Measurements from ENCODE around the gene CLK2. TPM values are rescaled to one million over a fixed set of nuclear protein-coding genes. Genes with fewer than 3 reads are reported as not detected.
"Not testable (repeated sequence)": the region's sequence is repeated elsewhere in the genome, so short reads cannot be mapped to it uniquely, and the experiment has no call there.

The CLK2 gene
- total and polyA plus RNA-seq, 5 donors: 19.4 to 26.2 (median 21.8) TPM

DNA sequence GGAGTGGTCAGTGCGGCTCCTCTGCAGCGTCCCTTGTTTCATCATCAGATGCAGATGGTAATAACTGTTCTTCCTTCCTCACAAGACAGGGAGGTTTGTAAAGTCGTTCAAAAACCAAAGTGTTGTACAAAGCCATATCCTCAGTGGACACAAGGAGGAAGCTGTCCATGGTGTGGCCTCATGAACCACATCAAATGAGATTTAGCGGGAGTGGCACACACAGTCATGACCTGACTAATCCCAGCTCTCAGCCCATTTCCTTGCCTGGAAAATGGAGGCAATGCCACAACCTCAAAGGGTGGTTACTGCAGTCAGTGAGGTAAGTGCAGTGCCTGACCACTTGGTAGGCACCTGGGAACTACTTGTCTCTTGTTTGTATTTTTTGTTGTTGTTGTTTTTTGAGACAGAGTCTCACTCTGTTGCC is 31.5 kb downstream of the CLK2 start:
- no peaks in the 10 kb centered on the region for H3K27me3 ChIP-seq (ENCODE audit: control insufficient read depth, insufficient read depth)
- ATAC-seq (no peak), DNase-seq (no peak)
- H3K9me3 ChIP-seq (ENCODE audit: control insufficient read depth, low read length): no peaks in the 10 kb centered on the region
- 64% methylated on average over 4 of the region's 4 CpGs for WGBS
- H3K4me1 ChIP-seq (ENCODE audit: control insufficient read depth, insufficient read depth, low read length): peaks cover 3% of the 10 kb centered on the region
- intact Hi-C loops (cut with DNase I): no loop called here
- no peak overlapping the region for H3K27ac ChIP-seq (ENCODE audit: low read length)
- no peak overlapping the region for H3K4me3 ChIP-seq (ENCODE audit: low read length)

DNA sequence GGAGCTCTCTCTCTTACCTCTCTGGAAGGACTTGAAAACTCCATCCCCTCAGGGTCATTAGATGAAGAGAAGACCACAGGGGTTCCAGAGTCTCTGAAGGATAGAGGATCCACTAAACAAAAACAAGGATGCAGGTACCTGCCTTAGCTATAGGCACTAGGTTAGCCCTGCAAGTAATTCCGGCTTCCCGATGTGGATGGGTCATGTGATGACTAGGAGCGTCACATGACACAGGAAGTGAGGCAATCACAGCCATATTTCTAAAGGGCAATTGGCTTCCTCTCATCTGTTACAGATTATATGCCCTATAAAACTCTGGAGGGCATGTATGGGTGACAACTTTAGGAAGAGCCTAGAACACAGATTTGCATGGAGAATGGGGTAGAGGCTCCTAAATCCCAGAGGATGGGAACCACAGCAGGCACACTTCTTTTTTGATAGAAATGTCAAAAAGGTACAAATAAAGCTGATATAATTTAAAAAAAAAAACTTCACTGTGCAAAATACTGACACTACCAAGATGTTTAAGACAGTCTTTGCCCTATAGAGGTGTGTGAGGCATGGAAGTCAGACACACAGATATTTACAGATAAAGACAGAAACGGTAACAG is 32.1 kb downstream of the CLK2 start:
- peak; percentile 34 to 35 for ATAC-seq
- H3K27ac ChIP-seq (ENCODE audit: low read length): no peak overlapping the region
- 21% methylated on average over 4 of the region's 4 CpGs for WGBS
- no peaks in the 10 kb centered on the region for H3K9me3 ChIP-seq (ENCODE audit: control insufficient read depth, low read length)
- H3K27me3 ChIP-seq (ENCODE audit: control insufficient read depth, insufficient read depth): no peaks in the 10 kb centered on the region
- intact Hi-C loops (cut with DNase I): no loop called here
- peak in 2 of 3 donors; percentile 54 to 70 for DNase-seq
- H3K4me1 ChIP-seq (ENCODE audit: control insufficient read depth, insufficient read depth, low read length): peaks cover 3% of the 10 kb centered on the region
- H3K4me3 ChIP-seq (ENCODE audit: low read length): peak overlapping the region; percentile 45

DNA sequence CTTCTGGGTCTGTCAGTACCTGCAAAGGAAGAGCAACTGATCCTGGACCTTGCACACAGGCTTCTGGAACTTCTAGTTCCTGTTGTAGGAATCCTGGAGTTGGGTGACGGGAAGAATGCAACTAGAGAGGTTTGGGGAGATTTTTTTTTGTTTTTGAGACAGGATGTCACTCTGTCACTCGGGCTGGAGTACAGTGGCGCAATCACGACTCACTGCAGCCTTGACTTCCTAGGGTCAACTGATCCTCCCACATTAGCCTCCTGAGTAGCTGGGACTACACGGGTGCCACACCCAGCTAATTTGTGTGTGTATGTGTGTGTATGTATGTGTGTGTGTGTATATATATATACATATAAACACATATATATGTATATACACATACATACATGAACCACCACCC is 36.9 kb downstream of the CLK2 start:
- ATAC-seq (no peak), DNase-seq (no peak)
- Histone ChIP-seq H3K9me3 (ENCODE audit: control insufficient read depth, low read length) (no peaks in the 10 kb centered on the region), H3K4me1 (ENCODE audit: control insufficient read depth, insufficient read depth, low read length) (peaks cover 3% of the 10 kb centered on the region), H3K27me3 (ENCODE audit: control insufficient read depth, insufficient read depth) (no peaks in the 10 kb centered on the region), H3K4me3 (ENCODE audit: low read length) (no peak overlapping the region), H3K27ac (ENCODE audit: low read length) (no peak overlapping the region)
- intact Hi-C loops (cut with DNase I): no loop called here
- WGBS: 71% methylated on average over 5 of the region's 5 CpGs

DNA sequence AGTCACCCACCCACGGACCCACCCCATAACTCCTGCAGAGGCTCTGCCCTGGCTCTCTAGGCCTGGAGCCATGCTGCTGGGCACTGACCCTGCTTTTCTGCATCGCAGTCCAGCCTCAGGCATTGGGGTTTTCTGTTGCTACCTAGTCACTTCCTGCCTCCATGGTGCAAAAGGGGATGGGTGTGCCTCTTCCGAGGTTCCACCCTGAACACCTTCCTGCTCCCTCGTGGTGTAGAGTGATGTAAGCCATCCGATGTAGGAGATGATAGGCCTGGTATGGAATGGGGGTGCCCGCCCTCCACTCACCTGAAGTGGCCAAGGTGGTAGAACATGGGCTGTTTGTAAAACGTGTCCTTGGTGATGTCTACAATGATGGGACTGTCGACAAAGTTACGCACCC is 37.9 kb downstream of the CLK2 start:
- H3K27ac ChIP-seq (ENCODE audit: low read length); ATAC-seq; H3K4me3 ChIP-seq (ENCODE audit: low read length); DNase-seq; H3K27me3 ChIP-seq (ENCODE audit: control insufficient read depth, insufficient read depth); intact Hi-C loops (cut with DNase I); H3K9me3 ChIP-seq (ENCODE audit: control insufficient read depth, low read length); H3K4me1 ChIP-seq (ENCODE audit: control insufficient read depth, insufficient read depth, low read length): not testable (repeated sequence)
- 79% methylated on average over 9 of the region's 9 CpGs for WGBS

DNA sequence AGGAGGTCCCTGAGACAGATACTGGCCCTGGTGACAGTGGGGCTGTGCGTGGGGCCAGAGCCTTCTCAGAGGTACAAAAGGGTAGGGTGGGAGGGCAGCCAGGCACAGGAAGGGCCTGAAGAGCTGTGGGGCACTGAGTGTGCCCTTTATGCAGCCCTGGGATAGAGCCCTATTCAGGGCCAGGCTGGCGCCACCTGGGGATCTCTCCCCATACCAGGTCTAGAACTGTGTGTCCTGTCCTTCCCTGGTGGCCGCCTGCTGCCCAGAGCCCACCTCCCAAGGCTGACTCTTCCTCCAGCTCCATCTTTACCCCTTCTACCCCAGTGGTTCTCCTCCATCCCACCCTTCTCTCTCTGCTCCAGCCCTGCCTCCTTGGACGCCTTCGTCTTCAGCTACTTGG is 39.8 kb downstream of the CLK2 start:
- H3K4me1 ChIP-seq (ENCODE audit: control insufficient read depth, insufficient read depth, low read length); H3K27me3 ChIP-seq (ENCODE audit: control insufficient read depth, insufficient read depth); DNase-seq; H3K27ac ChIP-seq (ENCODE audit: low read length); intact Hi-C loops (cut with DNase I); H3K4me3 ChIP-seq (ENCODE audit: low read length); H3K9me3 ChIP-seq (ENCODE audit: control insufficient read depth, low read length): not testable (repeated sequence)
- 91% methylated on average over 2 of the region's 5 CpGs for WGBS
- peak in 1 of 2 donors; percentile 1 for ATAC-seq

DNA sequence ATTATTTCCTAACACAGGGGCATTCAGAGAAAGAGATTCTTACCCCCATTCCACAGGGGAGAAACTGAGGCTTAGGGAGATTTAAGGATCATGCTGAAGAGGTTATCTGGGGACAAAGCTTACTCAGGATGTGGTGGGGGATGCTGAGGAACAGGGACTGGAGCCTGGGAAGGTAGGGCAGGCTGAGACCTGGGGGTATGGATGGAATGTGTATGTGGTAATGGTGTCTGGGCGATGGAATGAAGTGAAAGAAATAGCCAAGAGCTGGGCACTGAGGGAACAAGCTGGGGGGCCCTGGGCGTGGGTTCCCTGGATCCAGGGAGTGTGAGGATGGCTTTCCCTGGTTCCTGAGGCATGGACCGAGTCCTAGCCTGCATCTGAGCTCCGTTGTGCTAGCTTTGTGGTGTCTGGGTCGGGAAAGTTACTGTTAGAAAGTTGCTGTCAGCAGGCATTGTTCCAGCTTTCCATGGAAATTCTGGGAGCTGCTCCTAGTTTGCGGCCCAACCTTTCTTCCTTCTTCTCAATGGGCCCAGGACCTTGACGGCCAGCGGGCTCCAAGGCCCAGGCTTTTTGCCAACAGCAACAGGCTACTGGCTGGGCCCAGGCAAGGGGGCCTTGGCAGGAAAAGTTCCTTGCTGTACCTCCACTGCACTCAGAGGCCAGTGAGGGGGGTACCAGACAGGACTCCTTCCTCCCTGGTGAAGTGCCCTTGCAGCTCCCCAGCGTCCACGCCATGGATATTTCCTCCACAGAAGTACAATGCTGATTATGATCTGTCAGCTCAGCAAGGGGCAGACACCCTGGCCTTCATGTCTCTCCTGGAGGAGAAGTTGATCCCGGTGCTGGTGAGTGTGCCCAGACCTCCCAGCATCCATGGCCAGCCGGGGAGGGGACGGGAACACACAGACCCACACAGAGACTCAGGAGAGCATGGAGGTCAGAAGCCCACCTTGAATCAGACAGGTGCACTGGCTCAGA is 41.0 kb downstream of the CLK2 start:
- ATAC-seq (peak; percentile 42 to 62), DNase-seq (peak; percentile 77 to 90 (median 87))
- peak overlapping the region; percentile 44 for H3K27ac ChIP-seq (ENCODE audit: low read length)
- H3K4me1 ChIP-seq (ENCODE audit: control insufficient read depth, insufficient read depth, low read length); intact Hi-C loops (cut with DNase I); H3K27me3 ChIP-seq (ENCODE audit: control insufficient read depth, insufficient read depth); H3K9me3 ChIP-seq (ENCODE audit: control insufficient read depth, low read length); H3K4me3 ChIP-seq (ENCODE audit: low read length): not testable (repeated sequence)
- WGBS: 50% methylated on average over 13 of the region's 13 CpGs

DNA sequence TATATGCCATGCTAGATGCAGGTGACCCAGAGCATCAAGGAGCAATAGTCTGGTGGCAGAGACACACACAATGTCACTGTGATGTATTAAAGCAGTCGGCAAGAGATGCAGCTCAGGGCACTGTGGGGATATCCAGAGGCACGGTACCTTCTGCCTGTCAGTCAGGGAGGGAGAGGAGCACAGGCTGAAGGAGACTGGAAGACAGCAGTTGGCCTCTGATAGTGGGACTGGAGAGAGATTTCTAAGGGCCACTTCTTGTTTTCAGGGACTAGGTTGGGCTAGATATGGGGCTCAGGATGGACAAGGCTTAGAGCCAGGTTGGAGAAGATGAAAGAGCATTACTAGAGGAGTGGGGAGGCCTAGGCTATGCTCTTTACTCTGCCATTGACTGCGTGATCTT is 42.0 kb downstream of the CLK2 start:
- WGBS: 79% methylated on average over 3 of the region's 3 CpGs
- H3K27me3 ChIP-seq (ENCODE audit: control insufficient read depth, insufficient read depth); H3K4me3 ChIP-seq (ENCODE audit: low read length); H3K4me1 ChIP-seq (ENCODE audit: control insufficient read depth, insufficient read depth, low read length); H3K9me3 ChIP-seq (ENCODE audit: control insufficient read depth, low read length); intact Hi-C loops (cut with DNase I); DNase-seq; ATAC-seq; H3K27ac ChIP-seq (ENCODE audit: low read length): not testable (repeated sequence)

DNA sequence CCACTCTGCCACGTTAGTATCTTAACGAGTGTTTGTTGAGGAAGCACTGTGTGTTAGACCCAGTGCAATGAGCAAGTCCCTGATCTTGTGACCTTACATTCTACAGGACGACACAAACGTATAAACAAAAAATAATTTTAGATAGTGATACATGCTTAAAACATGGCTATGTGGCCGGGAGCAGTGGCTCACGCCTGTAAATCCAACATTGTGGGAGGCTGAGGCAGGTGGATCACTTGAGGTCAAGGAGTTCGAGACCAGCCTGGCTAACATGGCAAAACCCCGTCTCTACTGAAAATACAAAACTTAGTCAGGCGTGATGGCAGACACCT is 45.2 kb downstream of the CLK2 start:
- intact Hi-C loops (cut with DNase I): loop anchor here in 3 of 4 donors (2.0 to 10.0 kb wide), 2 partner anchors 17 to 53 kb away; partner anchors contain the start of genes KRTCAP2 (in 2 of the 3) and TRIM46 (in 2 of the 3)
- no peak for ATAC-seq
- 47% methylated on average over 9 of the region's 9 CpGs for WGBS

DNA sequence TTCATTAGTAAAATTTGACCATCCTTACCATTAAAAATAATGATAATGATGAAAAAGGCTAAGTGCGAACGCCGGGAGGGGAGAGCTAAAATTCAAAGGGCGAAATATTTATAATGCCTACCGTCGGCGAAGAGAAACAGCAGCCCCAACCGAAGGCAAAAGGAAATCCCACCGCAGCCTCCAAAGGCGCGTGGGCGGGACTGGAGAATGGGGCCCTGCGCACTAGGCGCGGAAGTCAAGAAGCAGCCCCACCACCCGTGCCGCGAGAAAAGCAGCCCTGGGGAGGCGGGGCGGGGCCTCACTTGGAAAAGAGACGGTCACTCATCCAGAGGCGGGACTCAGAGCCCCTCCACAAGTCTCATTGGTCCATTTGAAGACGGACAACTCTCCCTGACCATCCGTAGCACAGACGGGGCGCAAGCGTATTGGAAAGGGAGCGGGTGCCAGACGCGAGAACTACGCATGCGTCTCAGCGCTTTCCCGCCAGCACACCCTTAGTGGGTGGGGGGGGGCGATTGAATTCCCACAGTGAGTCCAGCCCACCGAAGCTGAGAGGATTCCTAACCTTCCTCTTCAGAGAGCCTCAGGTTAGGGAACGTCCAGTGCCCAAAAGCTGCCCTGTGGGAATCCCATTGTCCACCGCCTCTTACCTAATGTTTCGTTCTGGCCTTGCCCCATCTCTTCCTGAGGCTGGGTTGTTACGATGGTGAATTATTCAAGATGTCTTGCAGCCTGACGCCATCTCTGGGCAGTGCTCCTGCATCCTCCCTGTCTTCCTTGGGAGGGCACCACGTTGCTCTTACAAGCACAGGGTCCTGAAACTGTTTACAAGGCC is 45.8 kb downstream of the CLK2 start:
- no peaks in the 10 kb centered on the region for H3K4me1 ChIP-seq (ENCODE audit: control insufficient read depth, insufficient read depth, low read length)
- intact Hi-C loops (cut with DNase I): loop anchor here in 3 of 4 donors (2.0 to 10.0 kb wide), 2 partner anchors 17 to 53 kb away; partner anchors contain the start of genes KRTCAP2 (in 2 of the 3) and TRIM46 (in 2 of the 3)
- no peaks in the 10 kb centered on the region for H3K27me3 ChIP-seq (ENCODE audit: control insufficient read depth, insufficient read depth)
- peaks cover 3% of the 10 kb centered on the region for H3K9me3 ChIP-seq (ENCODE audit: control insufficient read depth, low read length)
- peak overlapping the region; percentile 68 for H3K4me3 ChIP-seq (ENCODE audit: low read length)
- ATAC-seq (peak; percentile 98), DNase-seq (peak; percentile 98 to 99 (median 99))
- under 1% methylated on average over 42 of the region's 42 CpGs for WGBS
- peak overlapping the region; percentile 82 for H3K27ac ChIP-seq (ENCODE audit: low read length)

More for the DNA sequence above, 45.2 kb downstream of the CLK2 start:
- H3K4me1 ChIP-seq (ENCODE audit: control insufficient read depth, insufficient read depth, low read length): no peaks in the 10 kb centered on the region
- H3K27me3 ChIP-seq (ENCODE audit: control insufficient read depth, insufficient read depth): no peaks in the 10 kb centered on the region
- peak in 1 of 3 donors; percentile 33 for DNase-seq
- peaks cover 3% of the 10 kb centered on the region for H3K9me3 ChIP-seq (ENCODE audit: control insufficient read depth, low read length)
- peak overlapping the region; percentile 82 for H3K27ac ChIP-seq (ENCODE audit: low read length)
- H3K4me3 ChIP-seq (ENCODE audit: low read length): peak overlapping the region; percentile 39

DNA sequence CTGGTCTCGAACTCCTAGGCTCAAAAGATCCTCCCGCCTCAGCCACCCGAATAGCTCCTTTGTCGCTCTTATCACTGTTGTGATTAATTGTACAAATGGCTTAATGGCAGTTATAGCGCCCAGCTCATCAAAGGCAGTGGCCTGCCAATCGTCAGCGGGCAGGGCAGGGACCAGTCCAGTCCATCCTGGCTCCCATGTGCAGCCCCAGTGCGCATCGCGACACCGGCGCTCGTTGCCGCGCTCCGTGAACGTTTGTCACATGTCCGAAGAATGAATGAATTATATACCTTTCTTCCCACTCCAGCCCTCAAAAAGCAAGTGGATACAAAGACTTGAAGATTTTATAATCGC is 46.4 kb downstream of the CLK2 start:
- peak overlapping the region; percentile 68 for H3K4me3 ChIP-seq (ENCODE audit: low read length)
- H3K27ac ChIP-seq (ENCODE audit: low read length): peak overlapping the region; percentile 69
- H3K27me3 ChIP-seq (ENCODE audit: control insufficient read depth, insufficient read depth): no peaks in the 10 kb centered on the region
- DNase-seq (peak; percentile 58 to 84 (median 80)), ATAC-seq (peak; percentile 56 to 70)
- peaks cover 3% of the 10 kb centered on the region for H3K9me3 ChIP-seq (ENCODE audit: control insufficient read depth, low read length)
- intact Hi-C loops (cut with DNase I): loop anchor here in 2 of 4 donors (10.0 kb wide), 1 partner anchor 52 kb away; the partner anchor contains the start of genes KRTCAP2 (in 2 of the 2) and TRIM46 (in 2 of the 2)
- H3K4me1 ChIP-seq (ENCODE audit: control insufficient read depth, insufficient read depth, low read length): no peaks in the 10 kb centered on the region
- under 1% methylated on average over 19 of the region's 19 CpGs for WGBS

Data from right cardiac atrium (tissue), 5 donors.